ENCODE results near the gene AHSA1. TPM values are rescaled to one million over a fixed set of nuclear protein-coding genes. Genes with fewer than 3 reads are reported as not detected.

AHSA1 gene
- total and polyA plus RNA-seq, 2 of the 8 experiments (the other 6 are each of a cell fraction or from before 2014, with no cell fraction given) = 155 to 221 TPM

DNA sequence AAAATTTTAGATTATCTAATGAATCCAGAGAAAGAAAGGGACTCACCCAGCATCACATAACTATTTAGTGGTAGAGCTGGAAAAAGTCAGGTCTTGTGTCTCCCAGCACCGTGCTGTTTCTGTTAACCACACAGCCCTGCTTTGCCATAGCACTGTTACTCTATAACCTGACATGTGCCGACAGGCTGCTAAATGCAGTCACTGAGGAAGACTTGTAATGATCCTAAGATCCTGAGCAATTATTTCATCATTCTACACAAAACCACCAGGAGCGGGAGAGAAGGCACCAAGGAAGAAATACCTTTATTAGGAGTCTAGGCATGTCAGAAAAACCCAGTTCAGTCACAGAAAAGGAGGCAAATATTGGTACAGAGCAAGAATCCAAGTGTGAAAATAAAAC is 31.5 kb upstream of the AHSA1 start:
- Histone ChIP-seq H3K36me3 (ENCODE audit: control insufficient read depth in 2 of 4, insufficient read depth in 4 of 4, low read length in 3 of 4) (peaks cover 10 to 32% (median 25%) of the 10 kb centered on the region in 4 experiments), H3K9me3 (ENCODE audit: insufficient read depth in 2 of 2, low read depth in 1 of 2, low read length in 1 of 2) (no peaks in the 10 kb centered on the region), H4K5ac (ENCODE audit: insufficient read length, low read depth, low read length) (no peak overlapping the region), H3K27ac (ENCODE audit: low read depth, low read length) (no peak overlapping the region), H3K79me2 (ENCODE audit: control insufficient read depth in 1 of 2, insufficient read depth in 2 of 2, low read length in 2 of 2) (no peaks in the 10 kb centered on the region), H3K56ac (replicated peaks; ENCODE audit: insufficient read length, low read depth, low read length) (no peak overlapping the region), H2BK120ac (replicated peaks; ENCODE audit: low read depth, low read length) (no peak overlapping the region), H2BK20ac (ENCODE audit: low read length) (no peak overlapping the region), H2BK15ac (ENCODE audit: low read length) (no peak overlapping the region), H2AFZ (ENCODE audit: low read length) (no peak overlapping the region), H3K27me3 (replicated peaks in 1 of 4; ENCODE audit: control insufficient read depth in 3 of 4, extremely low read depth in 1 of 4, insufficient read depth in 3 of 4, low read length in 3 of 4) (no peaks in the 10 kb centered on the region), H3K4me2 (ENCODE audit: insufficient read depth in 1 of 2, low read depth in 2 of 2, low read length in 2 of 2) (no peak overlapping the region), H4K91ac (replicated peaks; ENCODE audit: insufficient read length, low read length) (no peak overlapping the region), H4K8ac (ENCODE audit: extremely low read depth, insufficient read depth, low read length) (no peak overlapping the region), H3K4me3 (ENCODE audit: extremely low read depth in 1 of 4, insufficient read depth in 2 of 4, low read depth in 3 of 4, low read length in 4 of 4) (no peak overlapping the region), H3K14ac (ENCODE audit: insufficient read length) (no peak overlapping the region), H2BK5ac (ENCODE audit: low read depth, low read length) (no peak overlapping the region), H3K23me2 (ENCODE audit: low read depth, low read length) (no peaks in the 10 kb centered on the region), H4K20me1 (replicated peaks in 1 of 2; ENCODE audit: control insufficient read depth in 1 of 2, insufficient read depth in 2 of 2, low read length in 2 of 2) (no peaks in the 10 kb centered on the region), H2BK12ac (ENCODE audit: low read depth, low read length) (no peak overlapping the region), H3K9ac (replicated peaks in 1 of 4; ENCODE audit: extremely low read depth in 1 of 4, low read depth in 3 of 4, low read length in 3 of 4) (no peak overlapping the region), H3K18ac (ENCODE audit: extremely low read depth, low read length) (no peak overlapping the region), H3K79me1 (ENCODE audit: low read depth, low read length) (no peaks in the 10 kb centered on the region), H3K23ac (ENCODE audit: insufficient read length) (no peak overlapping the region), H2AK5ac (ENCODE audit: low read depth, low read length) (no peak overlapping the region), H3K4me1 (replicated peaks in 1 of 4; ENCODE audit: control insufficient read depth in 3 of 4, insufficient read depth in 4 of 4, low read length in 3 of 4) (peaks cover 2 to 8% (median 4%) of the 10 kb centered on the region in 4 experiments; a peak in 4 of 7 replicates), H3K4ac (replicated peaks; ENCODE audit: insufficient read length, low read depth, low read length) (no peak overlapping the region)
- CTCF ChIA-PET (ENCODE audit: partially characterized antibody) = interaction anchor here (0.9 to 2.2 kb wide), 5 partner anchors 28 to 181 kb away, joined by 3 to 9 read pairs (median 5); no protein-coding TSS in a partner anchor
- 95% methylated on average over 3 of the region's 3 CpGs; no CpG with 5 or more reads in 1 of the 2 experiments for WGBS, 2 experiments (ENCODE audit: extremely low coverage in 1 of 2, insufficient coverage in 1 of 2, insufficient read length in 1 of 2, insufficient replicate concordance in 2 of 2, low coverage in 1 of 2, low lambda C conversion rate in 2 of 2, missing lambda C conversion rate in 1 of 2)
- POLR2A ChIA-PET (ENCODE audit: partially characterized antibody) = no interaction called here
- FAIRE-seq (no peak), DNase-seq (ENCODE audit: low read depth in 1 of 2, low spot score in 2 of 2) (no peak)
- TF ChIP-seq ASH2L (IDR thresholded peaks at IDR 0.05; ENCODE audit: low read length) (no peak), TEAD4 (IDR thresholded peaks at IDR 0.05; ENCODE audit: low read depth, low read length) (no peak), RXRA (IDR thresholded peaks at IDR 0.05; ENCODE audit: insufficient read depth, low read depth, low read length) (no peak), SIX5 (IDR thresholded peaks at IDR 0.05; ENCODE audit: low read depth, low read length) (no peak), POLR2A (IDR thresholded peaks at IDR 0.05; ENCODE audit: control extremely low read depth in 1 of 2, low read depth in 2 of 2, low read length in 2 of 2) (no peak), KDM5A (IDR thresholded peaks at IDR 0.05; ENCODE audit: low read length) (no peak), SP2 (IDR thresholded peaks at IDR 0.05; ENCODE audit: low read length) (no peak), JUN (IDR thresholded peaks at IDR 0.05; ENCODE audit: low read depth, low read length) (no peak), NRF1 (IDR thresholded peaks at IDR 0.05; ENCODE audit: low read depth, low read length) (no peak), GABPA (IDR thresholded peaks at IDR 0.05; ENCODE audit: borderline replicate concordance, insufficient read depth, low read length) (no peak), KDM4A (IDR thresholded peaks at IDR 0.05; ENCODE audit: low read depth, low read length, severe bottlenecking) (no peak), TBP (IDR thresholded peaks at IDR 0.05; ENCODE audit: low read depth, low read length) (no peak), SAP30 (IDR thresholded peaks at IDR 0.05; ENCODE audit: insufficient read depth, insufficient replicate concordance, low read length) (no peak), CHD1 (IDR thresholded peaks at IDR 0.05; ENCODE audit: low read depth, low read length) (no peak)

Data from H1 (cell line).